Spleen (tissue), 11 donors: ENCODE results near the gene LEO1. TPM values are rescaled to one million over a fixed set of nuclear protein-coding genes. Genes with fewer than 3 reads are reported as not detected.

Experiments used
- DNase-seq: peaks from one replicate; pipeline ENCODE4 v3.0.0-alpha.2; 2020
- H3K27ac ChIP-seq, 8 donors: fragments of 200-600 bp; sonication (generic) in 7 of 8; 1 replicate in 4 of 8; 2 replicates in 4 of 8; pipeline versions ENCODE4 v1.5.0 to v1.8.0; 2016 to 2021; ENCODE audit warnings: inconsistent platforms in 4 of 8, mild to moderate bottlenecking in 4 of 8, moderate library complexity in 1 of 8
- H3K27me3 ChIP-seq, 7 donors: fragments of 200-600 bp; sonication (generic) in 6 of 7; replicated peaks in 1 of 7; 1 replicate in 4 of 7; 2 replicates in 3 of 7; pipeline versions ENCODE4 v1.5.0 to v1.8.0; 2016 to 2021; ENCODE audit warnings: inconsistent platforms in 3 of 7, mild to moderate bottlenecking in 1 of 7
- H3K36me3 ChIP-seq, 6 donors: fragments of 200-600 bp; sonication (generic) in 5 of 6; 1 replicate in 4 of 6; 2 replicates in 2 of 6; pipeline versions ENCODE4 v1.5.0 to v1.8.0; 2016 to 2021; ENCODE audit warnings: inconsistent platforms in 2 of 6
- H3K4me1 ChIP-seq, 6 donors: fragments of 200-600 bp; sonication (generic) in 5 of 6; 1 replicate in 3 of 6; 2 replicates in 3 of 6; pipeline versions ENCODE4 v1.5.0 to v1.8.0; 2016 to 2021; ENCODE audit warnings: inconsistent platforms in 3 of 6
- H3K4me3 ChIP-seq, 8 donors: fragments of 200-600 bp; sonication (generic) in 7 of 8; 1 replicate in 4 of 8; 2 replicates in 4 of 8; pipeline versions ENCODE4 v1.5.0 to v1.8.0; 2016 to 2021; ENCODE audit warnings: inconsistent platforms in 4 of 8, mild to moderate bottlenecking in 4 of 8, moderate library complexity in 2 of 8
- H3K9me3 ChIP-seq, 8 donors: fragments of 200-600 bp; sonication (generic) in 7 of 8; 1 replicate in 4 of 8; 2 replicates in 4 of 8; pipeline versions ENCODE4 v1.5.0 to v1.8.0; 2016 to 2021; ENCODE audit warnings: inconsistent platforms in 4 of 8
- POLR2A ChIP-seq, 3 donors: fragments of 450-650 bp; IDR thresholded peaks; one replicate each; pipeline ENCODE4 v1.5.1; 2017; ENCODE audit warnings: antibody characterized with exemption in 3 of 3, mild to moderate bottlenecking in 1 of 3
- POLR2AphosphoS5 ChIP-seq, 3 donors: sonication (generic); formaldehyde crosslinking; IDR thresholded peaks; one replicate each; pipeline ENCODE4 v1.5.1; 2017; ENCODE audit warnings: antibody characterized with exemption in 3 of 3
- WGBS, 5 donors: extraction: QIAGEN DNeasy Blood & Tissue Kit in 3 of 5; methylation state at CpG; one replicate each; pipeline versions ENCODE4 v1.1.5 to v1.1.7; 2013 to 2018; 5-methylcytosine and 5-hydroxymethylcytosine counted together
- intact Hi-C: fragments of 100-400 bp; cut with DNase I; formaldehyde crosslinking; loops from one replicate; pipeline ENCODE4 v1.15.0; 2023; ENCODE audit warnings: low total_unique reads
- polyA plus RNA-seq, 3 donors: library from polyadenylated mRNA; stranded (reverse); fragments of 200-250 nt; gene quantifications; one replicate each; pipeline ENCODE4 v1.2.1, GENCODE V29; 2013
- total RNA-seq, 7 donors: library from RNA; depleted of rRNA in 3 of 7; stranded (reverse); fragments of >200 nt in 3 of 7; fragmentation: NEBNext Ultra II Directional in 4 of 7; extraction: Animal tissue kit (Norgen Biotek cat#: 25700) in 4 of 7; gene quantifications; one replicate each; pipeline versions ENCODE4 v1.1.0 to v1.2.1, GENCODE V29; 2016 to 2021
- TF ChIP-seq, protein P1 (sequence below), 11 experiments: fragments of 200-600 bp in 7 of 11; fragments of 450-650 bp in 4 of 11; sonication (generic) in 4 of 11; IDR thresholded peaks in 8 of 11; conservative IDR thresholded peaks in 3 of 11; 1 replicate in 7 of 11; 2 replicates in 4 of 11; pipeline versions ENCODE4 v1.4.0 to v1.8.0; 2016 to 2021; ENCODE audit warnings: antibody characterized with exemption in 11 of 11, inconsistent platforms in 4 of 11, mild to moderate bottlenecking in 1 of 11
- donor health status: healthy with polysubstance abuse.
- donor health status: DM: no; HTN: no; CAD: no; lungs with moderate emphysema.
- donor health status: DM: no; HTN: no; CAD: no.
- donor health status: Bipolar disorder and iron deficiency.
- donor health status: healthy.
- donor health status: DM: no; HTN: no; CAD: no.
- donor health status: DM: yes; HTN: yes; CAD: no.

Gene LEO1
- total and polyA plus RNA-seq, 10 donors = 7.6 to 19.5 (median 15.5) TPM

DNA sequence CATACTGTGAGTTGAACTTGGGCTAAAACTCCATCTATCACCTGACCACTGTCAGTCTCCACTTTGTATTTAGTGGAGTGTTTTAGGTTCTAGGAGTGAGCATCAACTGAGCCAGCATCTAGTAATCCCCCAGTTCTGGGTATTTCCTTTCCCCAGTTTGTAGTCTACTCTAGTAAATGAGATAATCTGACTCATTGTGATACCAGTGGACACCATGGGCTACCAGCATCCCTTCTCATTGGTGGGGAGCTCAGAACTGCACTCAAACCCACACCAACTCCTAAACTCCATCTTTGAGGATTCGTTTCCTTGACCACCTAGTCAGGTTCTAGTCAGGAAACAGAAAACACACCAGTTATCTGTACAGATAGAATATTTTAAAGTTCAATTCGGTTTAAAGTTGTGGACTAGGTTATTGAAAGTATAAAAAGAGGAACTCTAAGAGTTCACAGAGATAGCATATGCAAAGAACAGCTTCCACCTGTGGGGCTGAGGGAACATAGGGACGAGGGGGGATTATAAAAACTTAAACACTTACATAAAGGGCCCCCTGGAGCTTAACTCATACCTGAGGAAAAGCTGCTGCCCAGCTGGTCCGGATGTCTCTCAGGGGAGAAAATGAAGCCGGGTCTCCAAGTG lies 36.0 kb downstream of the LEO1 start:
- no peak for DNase-seq
- Histone ChIP-seq H3K27me3 (no peaks in the 10 kb centered on the region), H3K9me3 (no peaks in the 10 kb centered on the region), H3K4me1 (peaks cover 0 to 17% (median 7%) of the 10 kb centered on the region in 6 donors), H3K27ac (peak overlapping the region in 3 of 8 donors; percentile 14 to 48 (median 33)), H3K4me3 (no peak overlapping the region), H3K36me3 (peaks cover 0 to 99% (median 18%) of the 10 kb centered on the region in 6 donors)
- WGBS, 5 donors = 63 to 74% (median 66%) methylated on average over 5 of the region's 5 CpGs
- TF ChIP-seq POLR2A (IDR thresholded peaks at IDR 0.05) (no peak), POLR2AphosphoS5 (IDR thresholded peaks at IDR 0.05) (no peak)
- TF ChIP-seq, protein P1, sequence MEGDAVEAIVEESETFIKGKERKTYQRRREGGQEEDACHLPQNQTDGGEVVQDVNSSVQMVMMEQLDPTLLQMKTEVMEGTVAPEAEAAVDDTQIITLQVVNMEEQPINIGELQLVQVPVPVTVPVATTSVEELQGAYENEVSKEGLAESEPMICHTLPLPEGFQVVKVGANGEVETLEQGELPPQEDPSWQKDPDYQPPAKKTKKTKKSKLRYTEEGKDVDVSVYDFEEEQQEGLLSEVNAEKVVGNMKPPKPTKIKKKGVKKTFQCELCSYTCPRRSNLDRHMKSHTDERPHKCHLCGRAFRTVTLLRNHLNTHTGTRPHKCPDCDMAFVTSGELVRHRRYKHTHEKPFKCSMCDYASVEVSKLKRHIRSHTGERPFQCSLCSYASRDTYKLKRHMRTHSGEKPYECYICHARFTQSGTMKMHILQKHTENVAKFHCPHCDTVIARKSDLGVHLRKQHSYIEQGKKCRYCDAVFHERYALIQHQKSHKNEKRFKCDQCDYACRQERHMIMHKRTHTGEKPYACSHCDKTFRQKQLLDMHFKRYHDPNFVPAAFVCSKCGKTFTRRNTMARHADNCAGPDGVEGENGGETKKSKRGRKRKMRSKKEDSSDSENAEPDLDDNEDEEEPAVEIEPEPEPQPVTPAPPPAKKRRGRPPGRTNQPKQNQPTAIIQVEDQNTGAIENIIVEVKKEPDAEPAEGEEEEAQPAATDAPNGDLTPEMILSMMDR (IDR thresholded peaks at IDR 0.05 in 8 of 11, conservative IDR thresholded peaks at IDR 0.05 in 3 of 11) = no peak
- intact Hi-C loops = no loop called here

DNA sequence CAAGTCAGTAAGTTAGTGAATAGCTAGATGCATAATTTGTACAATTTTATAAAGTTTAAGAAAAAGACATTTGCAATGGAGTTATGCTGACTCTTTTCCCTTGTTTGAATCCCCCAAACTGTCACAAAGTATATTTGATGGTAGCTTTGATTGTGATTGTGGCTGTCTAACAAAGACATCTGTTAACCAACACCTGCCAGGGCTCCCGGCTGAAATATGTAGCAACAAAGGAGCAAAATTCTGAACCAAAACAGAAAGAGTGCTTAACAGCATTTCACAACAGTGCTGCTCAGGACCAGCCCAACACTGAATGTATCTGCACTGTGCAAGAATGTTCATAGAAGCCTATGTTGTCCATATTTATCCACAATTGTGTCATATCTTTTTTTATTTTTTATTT lies 39.4 kb downstream of the LEO1 start:
- intact Hi-C loops = no loop called here
- peaks cover 0 to 97% (median 7%) of the 10 kb centered on the region in 6 donors for H3K36me3 ChIP-seq
- 62 to 84% (median 69%) methylated on average over 1 of the region's 1 CpG for WGBS, 5 donors

DNA sequence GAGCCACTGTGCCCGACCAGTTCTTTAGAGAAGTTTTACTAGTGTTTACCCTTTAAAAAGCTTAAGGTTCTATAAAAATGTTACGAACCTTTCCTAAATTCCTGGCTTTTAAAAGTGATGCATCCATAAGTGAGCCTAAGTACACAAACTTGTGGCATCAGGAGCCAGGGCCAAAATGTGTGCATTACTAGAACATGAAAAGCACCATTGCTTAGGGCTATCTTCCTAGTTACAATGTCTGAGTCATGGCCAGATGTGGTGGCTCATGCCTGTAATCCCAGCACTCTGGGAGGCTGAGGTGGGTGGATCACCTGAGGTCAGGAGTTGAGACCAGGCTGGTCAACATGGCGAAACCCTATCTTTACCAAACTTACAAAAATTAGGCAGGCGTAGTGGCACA lies 39.9 kb downstream of the LEO1 start:
- intact Hi-C loops = no loop called here

More for the DNA sequence above, 39.4 kb downstream of the LEO1 start:
- TF ChIP-seq POLR2AphosphoS5 (IDR thresholded peaks at IDR 0.05) (no peak), POLR2A (IDR thresholded peaks at IDR 0.05) (no peak)
- TF ChIP-seq, protein P1 (IDR thresholded peaks at IDR 0.05 in 8 of 11, conservative IDR thresholded peaks at IDR 0.05 in 3 of 11) = no peak
- Histone ChIP-seq H3K4me1 (peaks cover 0 to 17% (median 7%) of the 10 kb centered on the region in 6 donors), H3K27ac (no peak overlapping the region), H3K27me3 (no peaks in the 10 kb centered on the region), H3K4me3 (no peak overlapping the region), H3K9me3 (no peaks in the 10 kb centered on the region)
- no peak for DNase-seq

DNA sequence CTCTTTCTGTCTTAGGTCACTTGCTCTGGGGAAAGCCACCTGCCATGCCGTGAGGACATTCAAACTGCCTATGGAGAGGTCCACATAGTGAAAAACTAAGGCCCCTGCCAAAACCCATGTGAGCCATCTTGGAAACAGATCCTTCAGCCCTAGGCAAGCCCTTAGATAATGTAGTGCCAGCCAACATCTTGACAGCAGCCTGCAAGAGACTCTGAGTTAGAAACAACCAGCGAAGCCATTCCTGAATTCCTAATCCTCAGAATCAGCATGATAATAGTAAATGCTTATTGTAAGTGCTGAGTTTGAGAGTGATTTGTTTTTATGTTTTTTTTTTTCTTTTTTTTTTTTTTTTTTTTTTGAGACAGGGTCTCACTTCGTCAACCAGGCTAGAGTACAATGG lies 40.6 kb downstream of the LEO1 start:
- TF ChIP-seq POLR2AphosphoS5 (IDR thresholded peaks at IDR 0.05) (no peak), POLR2A (IDR thresholded peaks at IDR 0.05) (no peak)
- TF ChIP-seq, protein P1 (IDR thresholded peaks at IDR 0.05 in 8 of 11, conservative IDR thresholded peaks at IDR 0.05 in 3 of 11) = no peak
- Histone ChIP-seq H3K4me3 (no peak overlapping the region), H3K9me3 (no peaks in the 10 kb centered on the region), H3K27ac (no peak overlapping the region), H3K27me3 (no peaks in the 10 kb centered on the region), H3K36me3 (peaks cover 0 to 97% (median 6%) of the 10 kb centered on the region in 6 donors), H3K4me1 (peaks cover 0 to 12% (median 5%) of the 10 kb centered on the region in 6 donors)
- no peak for DNase-seq
- 85 to 98% (median 92%) methylated on average over 3 of the region's 3 CpGs for WGBS, 5 donors
- intact Hi-C loops = no loop called here

More for the DNA sequence above, 39.9 kb downstream of the LEO1 start:
- Histone ChIP-seq H3K4me3 (no peak overlapping the region), H3K27me3 (no peaks in the 10 kb centered on the region), H3K36me3 (peaks cover 0 to 97% (median 6%) of the 10 kb centered on the region in 6 donors), H3K27ac (no peak overlapping the region), H3K4me1 (peaks cover 0 to 17% (median 7%) of the 10 kb centered on the region in 6 donors), H3K9me3 (no peaks in the 10 kb centered on the region)
- no peak for TF ChIP-seq POLR2AphosphoS5 (IDR thresholded peaks at IDR 0.05)
- DNase-seq = no peak
- WGBS, 5 donors = 94 to 99% (median 98%) methylated on average over 4 of the region's 4 CpGs
